Stimulated activated CD4-positive, alpha-beta T cell treated with anti-CD3 and anti-CD28 coated beads, Interleukin-2, amount 100 ng/mL, for 48 hours (primary cell): ENCODE measurements around the gene LRRTM1.

Experiments
- DNase-seq, 2 donors: peaks; one replicate each; pipeline ENCODE4 v3.0.0-alpha.2; 2020

Gene LRRTM1

GRCh38 chr2:80303909-80304837 is at the start of gene LRRTM1:
Gene LRRTM1, minus strand, starts transcription at chr2:80304752. Its CDS starts 933 bp downstream, at chr2:80303819.
- DNase-seq: no peak

- DNase-seq: no peak
These were observed 46.7 kb upstream of the LRRTM1 start for GRCh38 chr2:80351231-80351630.

- DNase-seq: no peak
These were observed 44.4 kb upstream of the LRRTM1 start for GRCh38 chr2:80348953-80349352.

- DNase-seq: no peak
These were observed 43.5 kb upstream of the LRRTM1 start for GRCh38 chr2:80348078-80348477.

- no peak for DNase-seq
These were observed 35.5 kb upstream of the LRRTM1 start for GRCh38 chr2:80340022-80340421.

- no peak for DNase-seq
These were observed 34.2 kb upstream of the LRRTM1 start for GRCh38 chr2:80338794-80339193.

GRCh38 chr2:80335411-80335810 is 30.9 kb upstream of the LRRTM1 start:
- no peak for DNase-seq

GRCh38 chr2:80333886-80334285 is 29.3 kb upstream of the LRRTM1 start:
- DNase-seq: no peak

GRCh38 chr2:80330527-80331450 is 26.2 kb upstream of the LRRTM1 start:
- DNase-seq: no peak

- no peak for DNase-seq
These were observed 24.9 kb upstream of the LRRTM1 start for GRCh38 chr2:80329491-80329890.

GRCh38 chr2:80328159-80328571 is 23.6 kb upstream of the LRRTM1 start:
- DNase-seq: no peak

GRCh38 chr2:80326861-80327260 is 22.3 kb upstream of the LRRTM1 start:
- DNase-seq: no peak

- DNase-seq: no peak
These were observed 21.7 kb upstream of the LRRTM1 start for GRCh38 chr2:80326214-80326613.

GRCh38 chr2:80324525-80324924 is 20.0 kb upstream of the LRRTM1 start:
- no peak for DNase-seq

GRCh38 chr2:80323610-80324009 is 19.1 kb upstream of the LRRTM1 start:
- DNase-seq: no peak

GRCh38 chr2:80322958-80323357 is 18.4 kb upstream of the LRRTM1 start:
- no peak for DNase-seq

GRCh38 chr2:80322311-80322920 is 17.9 kb upstream of the LRRTM1 start:
- DNase-seq: no peak

GRCh38 chr2:80312282-80312839 is 7.8 kb upstream of the LRRTM1 start:
- no peak for DNase-seq

- no peak for DNase-seq
These were observed 6.8 kb upstream of the LRRTM1 start for GRCh38 chr2:80311304-80311703.

GRCh38 chr2:80303006-80303908 is 1.3 kb downstream of the LRRTM1 start:
- DNase-seq: no peak

- no peak for DNase-seq
These were observed 2.1 kb downstream of the LRRTM1 start for GRCh38 chr2:80302314-80303005.
